ENCODE results near the gene DNM1.

DNA sequence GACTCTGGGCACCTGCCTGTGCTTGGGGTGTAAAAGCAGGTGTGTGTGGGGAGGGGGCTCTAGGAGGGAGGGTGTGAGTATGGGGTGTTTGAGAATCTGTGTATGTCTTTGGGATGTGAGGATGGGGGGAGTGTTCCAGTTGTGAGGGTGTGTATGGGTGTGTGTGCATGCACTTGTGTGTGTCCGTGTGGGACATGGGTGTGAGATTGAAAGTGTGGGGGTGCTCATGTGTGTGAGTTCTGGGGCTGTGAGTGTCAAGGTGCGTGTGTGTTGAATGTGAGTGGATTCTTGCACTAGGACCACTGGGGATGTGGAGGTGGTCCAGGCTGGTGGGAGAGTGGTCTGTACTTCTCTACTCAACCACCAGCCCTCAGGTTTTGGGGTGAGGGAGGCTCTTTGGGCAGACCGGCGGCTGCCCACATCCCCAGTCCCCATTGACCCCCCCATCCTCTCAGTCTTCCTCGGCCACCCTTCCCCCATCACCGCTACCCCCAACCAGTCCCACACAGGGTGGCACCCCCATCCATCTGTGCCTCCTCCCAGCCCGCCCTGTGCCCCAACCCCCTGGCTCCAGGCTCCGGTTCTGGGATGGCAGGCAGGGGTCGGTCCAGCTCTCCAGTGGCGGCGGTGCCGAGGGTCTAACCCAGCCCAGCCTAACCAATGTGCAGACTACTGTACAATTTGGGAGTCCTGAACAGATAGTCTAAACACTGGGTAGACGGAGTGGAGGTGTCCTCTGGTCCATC is 41.1 kb downstream of the DNM1 start:
- TF ChIP-seq, protein P1, sequence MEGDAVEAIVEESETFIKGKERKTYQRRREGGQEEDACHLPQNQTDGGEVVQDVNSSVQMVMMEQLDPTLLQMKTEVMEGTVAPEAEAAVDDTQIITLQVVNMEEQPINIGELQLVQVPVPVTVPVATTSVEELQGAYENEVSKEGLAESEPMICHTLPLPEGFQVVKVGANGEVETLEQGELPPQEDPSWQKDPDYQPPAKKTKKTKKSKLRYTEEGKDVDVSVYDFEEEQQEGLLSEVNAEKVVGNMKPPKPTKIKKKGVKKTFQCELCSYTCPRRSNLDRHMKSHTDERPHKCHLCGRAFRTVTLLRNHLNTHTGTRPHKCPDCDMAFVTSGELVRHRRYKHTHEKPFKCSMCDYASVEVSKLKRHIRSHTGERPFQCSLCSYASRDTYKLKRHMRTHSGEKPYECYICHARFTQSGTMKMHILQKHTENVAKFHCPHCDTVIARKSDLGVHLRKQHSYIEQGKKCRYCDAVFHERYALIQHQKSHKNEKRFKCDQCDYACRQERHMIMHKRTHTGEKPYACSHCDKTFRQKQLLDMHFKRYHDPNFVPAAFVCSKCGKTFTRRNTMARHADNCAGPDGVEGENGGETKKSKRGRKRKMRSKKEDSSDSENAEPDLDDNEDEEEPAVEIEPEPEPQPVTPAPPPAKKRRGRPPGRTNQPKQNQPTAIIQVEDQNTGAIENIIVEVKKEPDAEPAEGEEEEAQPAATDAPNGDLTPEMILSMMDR (IDR thresholded peaks at IDR 0.05), result no peak
- TF ChIP-seq POLR2A (IDR thresholded peaks at IDR 0.05), result no peak
